HG03520 (cell line): ENCODE measurements around the gene MS4A10.
A peak's percentile ranks its signal among the peaks of the same experiment; 100 is the strongest.
"Not testable (repeated sequence)": the region's sequence is repeated elsewhere in the genome, so short reads cannot be mapped to it uniquely, and the experiment has no call there.

Experiments
- ATAC-seq: cut with Tn5 transposase; IDR thresholded peaks from one replicate; pipeline ENCODE4 v1.9.1; 2021; ENCODE audit warnings: mild to moderate bottlenecking, moderate library complexity; ENCODE audit not compliant: unreplicated experiment

The MS4A10 gene

DNA sequence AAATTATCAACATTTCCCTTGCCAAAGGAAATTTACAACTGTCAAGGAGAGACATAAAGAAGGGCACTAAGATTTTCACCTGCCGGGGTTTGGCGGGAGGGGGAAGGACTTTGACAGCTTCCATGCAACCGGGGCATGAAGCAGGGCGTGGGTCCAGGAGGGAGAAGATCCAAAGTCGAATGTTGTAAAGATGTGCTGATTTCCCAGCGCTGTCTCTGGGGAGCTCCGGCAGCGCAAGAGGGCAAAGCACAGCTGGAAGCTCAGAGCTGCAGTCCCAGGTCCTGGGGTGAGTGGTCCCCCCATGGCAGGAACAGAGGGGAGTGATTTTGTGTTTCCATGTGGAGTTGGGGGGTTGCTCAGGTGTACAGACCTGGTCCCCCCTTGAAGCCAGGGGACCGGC lies at the start of gene MS4A10:
Gene MS4A10 (plus strand): TSS at position 198 of the 400 bp plus-strand sequence. CDS start 5,003 bp downstream, outside the sequence.
- no peak for ATAC-seq

DNA sequence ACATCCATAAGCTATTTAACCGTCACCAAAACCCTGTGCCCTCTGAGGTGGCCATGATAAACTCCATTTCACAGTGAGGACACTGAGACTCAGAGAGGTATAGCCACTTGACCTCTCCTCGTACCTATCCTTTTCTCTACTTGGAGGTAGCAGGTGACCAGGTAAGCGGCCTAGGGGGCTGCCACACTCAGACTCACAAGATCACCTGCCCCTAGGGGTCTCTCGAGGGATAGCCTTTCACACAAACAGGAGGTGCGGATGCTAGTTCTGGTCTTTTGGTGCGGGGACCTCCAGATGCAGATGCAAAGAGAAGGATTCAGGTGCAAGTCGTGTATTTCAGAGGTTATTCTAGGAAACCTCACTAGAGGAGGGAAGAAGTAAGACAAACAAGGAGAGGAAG lies 46.0 kb upstream of the MS4A10 start:
- no peak for ATAC-seq

DNA sequence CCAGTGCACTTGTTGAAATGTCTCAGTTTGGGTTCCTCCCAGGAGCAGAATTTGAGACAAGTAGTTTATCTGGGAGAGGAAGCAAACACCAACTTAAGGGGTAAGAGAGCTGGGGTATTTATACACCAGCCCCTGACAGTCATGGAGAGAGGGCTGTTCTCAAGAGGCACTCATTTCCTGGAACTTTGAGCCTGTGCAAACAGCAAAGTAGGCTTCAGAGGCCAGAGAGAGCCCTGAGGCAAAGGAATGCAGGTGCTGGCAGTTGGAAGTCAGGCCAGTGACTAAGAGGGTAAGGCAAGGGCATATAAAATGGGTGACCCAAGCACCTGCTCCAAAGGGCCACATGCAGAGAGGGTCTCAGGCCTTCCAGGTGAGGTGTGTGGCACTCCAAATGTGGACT lies 44.6 kb upstream of the MS4A10 start:
- ATAC-seq: no peak

DNA sequence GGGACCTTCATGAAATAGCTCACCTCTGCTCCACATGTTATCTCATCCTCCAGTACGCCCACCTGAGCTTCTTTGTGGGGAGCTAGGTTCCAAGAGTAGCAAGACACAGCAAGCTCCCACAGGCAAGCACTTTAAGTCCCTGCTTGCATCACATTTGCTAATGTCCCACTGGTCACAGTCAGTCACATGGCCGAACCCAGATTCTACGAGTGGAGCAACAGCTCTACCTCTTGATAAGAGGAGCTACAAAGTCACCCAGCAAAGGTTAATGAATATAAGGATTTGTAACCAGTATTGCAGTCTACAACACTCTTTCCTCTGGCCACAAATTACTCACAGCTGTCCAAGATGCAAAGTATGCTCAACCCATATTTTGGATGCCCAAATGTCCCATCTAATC lies 43.7 kb upstream of the MS4A10 start:
- no peak for ATAC-seq

DNA sequence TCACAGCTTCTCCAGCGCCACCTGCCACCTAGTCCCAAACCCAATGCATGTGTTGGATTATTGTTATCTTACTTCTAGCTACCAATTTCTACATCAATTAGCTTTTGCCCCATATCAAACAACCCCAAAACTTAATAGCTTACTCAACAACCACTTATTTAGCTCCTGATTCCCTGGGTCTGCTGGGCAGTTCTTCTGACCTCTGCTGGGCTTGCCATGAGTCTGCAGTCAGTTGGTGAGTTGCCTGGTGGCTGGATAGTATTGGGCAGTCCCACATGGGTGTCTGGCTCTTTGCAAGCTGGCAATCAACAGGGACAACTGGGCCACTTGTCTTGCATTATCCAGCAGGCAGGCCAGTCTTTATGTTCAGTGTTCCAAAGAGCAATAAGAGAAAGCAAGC lies 42.1 kb upstream of the MS4A10 start:
- ATAC-seq: no peak

- no peak for ATAC-seq
These were observed 41.0 kb upstream of the MS4A10 start for GRCh38 chr11:60744114-60744513.

DNA sequence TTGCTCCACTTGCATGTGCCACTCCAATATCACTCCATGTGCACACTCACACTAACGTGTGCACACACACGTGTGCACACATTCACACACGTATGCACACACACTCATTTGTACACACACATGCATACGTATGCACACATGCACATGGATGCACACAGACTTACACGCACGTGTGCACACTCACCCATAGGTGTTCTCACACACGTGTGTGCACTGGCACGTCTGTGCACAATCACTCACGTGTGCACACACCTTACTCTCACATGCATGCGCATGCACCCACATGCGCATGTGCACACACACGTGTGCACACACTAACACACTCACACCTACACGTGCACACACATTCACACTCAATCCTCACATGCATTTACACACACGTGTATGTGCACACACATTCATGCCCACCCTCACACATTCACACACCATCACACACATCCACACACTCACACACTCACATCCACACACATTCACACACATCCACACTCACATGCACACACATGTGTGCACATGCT lies 37.7 kb upstream of the MS4A10 start:
- no peak for ATAC-seq

DNA sequence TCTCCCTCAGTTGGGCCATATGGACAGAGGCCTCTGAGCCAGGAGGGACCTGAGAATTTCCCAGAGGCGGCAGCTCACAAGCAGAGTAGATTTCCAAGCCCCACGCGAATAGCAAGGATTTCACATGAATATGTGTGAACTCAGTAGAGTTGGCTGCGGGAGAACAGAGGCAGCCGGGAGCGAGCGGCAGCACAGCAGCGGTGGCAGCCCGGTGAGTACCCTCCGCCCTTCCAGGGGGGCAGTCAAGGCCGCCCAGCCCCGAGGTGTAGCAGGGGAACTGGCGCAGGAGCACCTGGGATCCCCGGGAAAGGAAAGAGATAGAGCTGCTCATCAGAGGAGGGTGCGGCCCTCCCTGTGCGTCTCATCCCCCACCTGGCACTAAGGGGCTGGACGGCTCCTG lies 36.9 kb upstream of the MS4A10 start:
- ATAC-seq: no peak

DNA sequence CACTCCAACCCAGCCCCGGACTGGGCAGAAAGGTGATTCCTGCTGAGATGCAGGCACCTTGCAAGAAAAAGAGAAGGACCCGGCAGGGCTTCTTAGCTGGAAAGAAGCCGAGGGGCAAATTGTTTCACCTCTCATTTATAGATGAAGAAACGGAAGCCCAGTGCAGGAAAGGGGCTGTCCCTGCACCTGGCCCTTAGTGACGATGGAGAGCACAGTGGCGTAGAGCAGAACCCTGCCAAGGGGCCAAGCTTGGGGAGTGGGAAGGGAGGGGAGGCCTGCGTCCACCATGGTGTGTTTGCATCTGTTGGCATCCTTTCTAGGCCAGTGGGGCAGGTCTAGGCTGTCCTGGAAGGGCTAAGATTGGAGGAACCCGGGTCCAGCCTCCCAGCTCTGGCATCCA lies 36.3 kb upstream of the MS4A10 start:
- ATAC-seq: no peak

GRCh38 chr11:60750911-60751310 lies 34.2 kb upstream of the MS4A10 start:
- no peak for ATAC-seq

- no peak for ATAC-seq
These were observed 31.8 kb upstream of the MS4A10 start for GRCh38 chr11:60753309-60753708.

DNA sequence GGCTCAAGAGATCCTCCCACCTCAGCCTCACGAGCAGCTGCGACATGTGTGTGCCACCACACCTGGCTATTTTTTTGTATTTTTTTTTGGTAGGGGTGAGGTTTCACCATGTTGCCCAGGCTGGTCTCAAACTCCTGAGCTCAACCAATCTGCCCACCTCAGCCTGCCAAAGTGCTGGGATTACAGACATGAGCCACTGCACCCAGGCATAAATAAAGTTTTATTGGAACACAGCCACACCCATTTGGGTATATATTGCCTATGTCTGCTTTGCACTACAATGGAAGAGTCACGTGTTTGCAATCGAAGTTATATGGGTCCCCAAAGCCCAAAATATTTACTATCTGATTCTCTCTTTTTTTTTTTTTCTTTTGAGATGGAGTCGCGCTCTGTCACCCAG lies 30.2 kb upstream of the MS4A10 start:
- ATAC-seq: no peak

DNA sequence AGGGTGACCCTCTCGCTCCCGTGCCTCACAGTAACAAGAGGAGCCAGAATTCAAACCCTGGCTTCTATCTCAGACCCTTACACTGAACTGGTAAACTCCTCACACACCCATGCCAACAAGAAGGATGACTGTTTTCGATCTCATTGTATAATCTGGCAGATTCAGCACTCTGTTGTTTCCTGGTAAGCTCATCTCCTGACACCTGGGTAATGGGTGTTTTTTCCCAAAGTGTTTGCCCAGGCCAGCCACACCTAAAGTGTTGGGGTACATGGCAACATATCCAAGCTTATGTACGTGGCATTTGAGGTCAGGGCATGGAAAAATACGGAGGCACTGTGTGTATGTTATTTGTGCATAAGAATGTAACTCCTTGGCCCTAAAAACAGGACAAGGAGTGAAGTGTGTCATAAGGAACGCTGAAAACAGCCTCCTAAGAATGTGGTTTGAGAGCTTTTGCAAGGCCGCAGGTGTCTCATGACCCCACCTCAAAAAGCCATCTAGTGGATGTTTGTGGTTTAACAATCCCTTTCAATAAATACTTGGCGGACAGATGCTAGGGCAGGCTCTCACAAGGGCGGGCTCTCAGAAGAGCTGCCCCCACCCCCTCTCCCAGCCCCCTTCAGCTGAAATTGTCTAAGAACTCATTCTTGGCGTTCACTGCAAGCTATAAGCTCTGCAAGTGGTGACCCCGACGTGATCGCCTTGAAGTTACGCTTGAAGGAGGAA lies 28.7 kb upstream of the MS4A10 start, which contains the start of gene MS4A15:
Gene MS4A15 (plus strand): TSS at position 561 of the 726 bp plus-strand sequence. CDS start 6,867 bp downstream, outside the sequence.
- ATAC-seq: no peak

- no peak for ATAC-seq
These were observed 27.8 kb upstream of the MS4A10 start for GRCh38 chr11:60757231-60757800.

DNA sequence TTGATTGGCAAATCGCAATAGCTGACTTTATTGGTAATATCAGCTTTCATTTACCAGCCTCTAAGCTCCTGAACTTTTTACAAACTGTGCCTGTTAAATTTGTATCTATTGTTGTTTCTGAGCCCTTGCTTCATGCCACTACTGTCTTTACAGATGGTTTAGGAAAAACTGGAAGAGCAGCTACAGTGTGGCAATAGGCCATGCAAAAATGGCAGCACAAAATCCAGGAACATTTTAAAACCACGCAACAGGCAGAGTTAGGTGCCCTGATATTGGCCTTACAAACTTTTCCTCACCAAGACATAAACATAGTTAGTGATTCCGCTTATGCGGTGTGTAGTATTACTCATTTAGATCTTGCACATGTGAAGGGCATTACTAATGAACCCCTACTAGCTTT lies 26.5 kb upstream of the MS4A10 start:
- not testable (repeated sequence) for ATAC-seq

DNA sequence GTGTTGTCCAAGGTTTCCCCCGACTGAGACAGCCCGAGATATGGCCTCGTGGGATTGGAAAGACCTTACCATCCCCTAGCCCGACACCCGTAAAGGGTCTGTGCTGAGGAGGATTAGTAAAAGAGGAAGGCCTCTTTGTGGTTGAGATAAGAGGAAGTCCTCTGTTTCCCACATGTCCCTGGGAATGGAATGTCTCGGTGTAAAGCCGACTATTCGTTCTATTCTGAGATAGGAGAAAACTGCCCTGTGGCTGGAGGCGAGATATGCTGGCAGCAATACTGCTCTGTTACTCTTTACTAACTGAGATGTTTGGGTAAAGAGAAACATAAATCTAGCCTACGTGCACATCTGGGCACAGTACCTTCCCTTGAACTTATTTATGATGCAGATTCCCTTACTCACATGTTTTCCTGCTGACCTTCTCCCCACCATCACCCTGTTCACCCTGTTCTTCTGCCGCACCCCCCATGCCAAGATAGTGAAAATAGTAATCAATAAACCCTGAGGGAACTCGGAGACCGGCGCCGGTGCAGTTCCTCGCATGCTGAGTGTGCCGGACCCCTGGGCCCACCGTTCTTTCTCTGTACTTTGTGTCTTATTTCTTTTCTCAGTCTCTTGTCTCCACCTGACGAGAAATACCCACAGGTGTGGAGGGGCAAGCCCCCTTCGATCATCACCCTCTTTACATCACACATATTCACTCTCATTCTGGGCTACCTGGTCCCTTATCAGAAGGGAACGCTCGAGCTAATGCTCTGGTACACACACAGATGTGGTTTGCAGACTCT lies 25.5 kb upstream of the MS4A10 start:
- ATAC-seq: not testable (repeated sequence)

DNA sequence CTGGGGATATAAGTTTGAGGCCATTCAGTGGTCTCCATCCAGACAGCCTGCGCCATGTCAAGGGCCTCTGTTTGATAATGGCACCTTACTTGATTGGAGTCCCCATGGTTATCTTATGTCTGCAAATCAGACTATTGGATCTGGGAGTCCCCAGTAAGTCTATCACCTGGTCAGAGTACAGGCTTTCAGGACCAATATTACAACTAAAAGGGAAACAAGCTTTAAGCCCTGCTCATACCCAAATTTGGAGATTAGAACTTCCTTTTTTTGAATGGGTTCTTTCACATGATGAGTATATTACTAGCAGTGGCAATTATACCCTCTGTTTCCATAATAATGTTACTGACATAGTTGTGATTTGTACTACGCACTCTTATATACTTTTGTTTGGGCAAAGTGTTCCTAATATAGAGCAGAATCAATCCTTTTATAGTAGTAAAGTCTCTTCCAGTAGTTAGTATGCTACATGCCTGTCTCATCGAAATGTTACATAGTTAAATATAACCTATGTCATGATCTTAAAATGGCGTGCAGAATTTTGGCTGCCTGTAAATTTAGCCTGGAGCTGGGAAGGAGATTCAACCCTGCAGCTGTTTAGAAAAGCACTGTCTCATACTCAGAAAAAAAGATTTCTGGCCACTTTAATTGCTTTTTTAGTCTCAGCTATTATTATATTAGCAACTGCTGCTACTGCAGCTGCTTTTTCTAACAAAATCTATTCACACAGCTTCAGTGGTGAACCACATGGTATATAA lies 23.5 kb upstream of the MS4A10 start:
- ATAC-seq: no peak

DNA sequence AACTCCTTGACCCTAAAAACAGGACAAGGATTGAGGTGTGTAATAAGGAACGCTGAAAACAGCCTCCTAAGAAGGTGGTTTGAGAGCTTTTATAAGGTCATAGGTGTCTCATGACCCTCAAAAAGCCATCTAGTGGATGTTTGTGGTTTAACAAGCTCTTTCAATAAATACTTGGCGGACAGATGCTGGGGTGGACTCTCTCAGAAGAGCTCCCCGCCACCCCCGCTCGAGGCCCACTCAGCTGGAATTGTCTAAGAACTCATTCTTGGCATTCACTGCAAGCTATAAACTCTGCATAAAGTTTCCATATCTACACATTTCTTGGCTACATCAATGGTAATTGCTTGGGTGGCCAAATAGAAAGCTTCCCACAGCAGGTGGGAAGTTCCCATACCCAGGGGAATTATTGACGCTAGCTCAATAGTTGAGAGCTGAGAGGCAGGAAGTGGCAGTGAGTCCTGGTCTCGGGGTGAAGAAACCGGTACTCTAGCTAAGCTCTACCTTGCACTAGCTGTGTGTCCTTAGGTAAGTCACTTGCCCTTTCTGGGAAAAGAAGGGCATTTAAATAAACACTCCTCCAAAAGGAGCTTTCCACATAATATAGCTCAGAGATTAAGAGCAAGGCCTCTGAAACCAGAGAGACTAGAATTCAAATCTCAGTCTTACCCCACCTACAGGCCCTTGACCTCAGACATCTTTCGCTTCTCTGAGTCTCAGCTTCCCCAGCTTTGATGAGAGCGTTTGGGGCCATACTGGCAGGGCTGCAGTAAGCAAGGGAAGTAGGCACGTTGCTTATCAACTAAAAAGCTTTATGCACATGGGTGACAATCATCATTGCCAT lies 22.1 kb upstream of the MS4A10 start:
- ATAC-seq: peak; percentile 43

DNA sequence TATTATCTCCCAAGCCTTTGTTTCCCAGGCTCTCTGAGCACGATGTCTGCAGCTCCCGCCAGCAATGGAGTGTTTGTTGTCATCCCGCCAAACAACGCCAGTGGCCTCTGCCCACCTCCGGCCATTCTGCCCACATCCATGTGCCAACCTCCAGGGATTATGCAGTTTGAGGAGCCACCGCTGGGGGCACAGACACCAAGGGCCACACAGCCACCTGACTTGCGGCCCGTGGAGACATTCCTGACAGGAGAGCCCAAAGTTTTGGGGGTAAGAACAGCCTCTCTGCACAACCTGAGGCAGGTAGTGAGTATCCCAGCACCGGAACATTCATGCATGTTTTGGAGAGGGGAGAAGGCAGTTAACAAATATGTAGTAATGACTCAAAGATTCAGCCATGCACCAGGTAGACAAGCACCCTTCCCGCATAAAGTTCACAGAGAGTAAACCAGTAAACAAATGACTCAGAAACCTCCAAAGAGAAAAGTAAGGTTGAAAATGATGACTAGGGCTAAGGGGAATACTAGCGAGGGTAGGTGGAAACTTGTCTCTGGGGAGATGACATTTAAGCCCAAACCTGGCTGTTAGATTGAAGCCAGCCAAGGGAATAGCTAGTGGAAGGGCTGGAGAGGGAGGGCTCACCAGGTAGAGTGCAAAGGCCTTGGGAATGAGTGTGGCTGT lies 21.3 kb upstream of the MS4A10 start:
- no peak for ATAC-seq
